Inflammatory macrophage treated with lipopolysaccharide for 1 hour (primary cell): ENCODE data around the gene GAB2.
A peak's percentile ranks its signal among the peaks of the same experiment; 100 is the strongest.

Experiments
- DNase-seq, 2 donors: peaks; one replicate each; pipeline ENCODE4 v3.0.0-alpha.2; 2020 to 2022

GAB2 gene

DNA sequence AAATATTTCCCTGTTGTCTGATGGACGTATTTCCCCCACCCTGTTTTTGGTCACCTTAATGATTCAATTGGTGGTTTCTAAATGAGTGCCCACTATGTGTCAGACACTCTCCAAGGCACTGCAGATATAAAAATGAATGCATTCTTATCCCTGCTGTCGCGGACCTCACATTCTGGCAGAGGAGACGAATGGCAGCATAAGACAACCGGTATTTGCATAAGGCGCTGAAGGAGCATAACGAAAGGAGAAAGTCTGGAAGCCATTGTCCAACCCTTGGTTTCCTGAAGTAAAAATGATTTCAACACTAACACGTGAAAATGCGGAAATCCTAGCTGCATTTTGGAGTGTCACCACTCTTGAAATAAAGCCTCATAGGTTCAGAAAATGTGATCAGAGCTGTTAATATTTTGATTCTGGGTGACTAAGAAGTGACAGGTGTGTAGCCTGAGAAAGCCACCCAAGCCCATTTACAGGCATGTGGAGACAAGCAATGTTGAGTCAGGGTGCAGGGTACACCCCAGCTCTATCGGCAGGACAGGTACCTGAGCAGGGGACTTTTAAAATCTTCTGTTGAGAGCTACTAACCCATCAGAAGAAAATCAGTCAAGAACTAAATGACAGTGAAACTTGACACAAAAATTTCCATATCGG, 10.1 kb upstream of the GAB2 start:
- DNase-seq, result peak; percentile 93 to 94

DNA sequence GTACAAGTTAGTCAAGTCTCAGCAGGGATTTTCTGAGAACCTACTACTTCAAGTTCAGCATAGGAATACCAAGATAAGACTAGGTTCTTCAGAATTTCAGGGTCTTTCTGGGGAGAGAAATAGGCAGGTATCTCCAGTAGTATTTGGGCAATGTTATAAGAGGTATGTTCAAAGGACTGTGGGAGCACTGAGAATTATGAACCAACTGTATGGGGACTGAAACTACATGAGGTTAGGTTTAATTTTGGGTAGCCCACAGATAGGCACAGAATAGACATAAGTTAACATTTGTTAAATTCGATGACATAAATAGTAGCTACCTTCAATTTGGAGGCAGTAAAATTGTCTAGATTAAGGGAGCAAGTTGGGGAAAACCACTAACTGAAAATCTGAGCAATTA, 9.2 kb upstream of the GAB2 start:
- DNase-seq, result no peak

DNA sequence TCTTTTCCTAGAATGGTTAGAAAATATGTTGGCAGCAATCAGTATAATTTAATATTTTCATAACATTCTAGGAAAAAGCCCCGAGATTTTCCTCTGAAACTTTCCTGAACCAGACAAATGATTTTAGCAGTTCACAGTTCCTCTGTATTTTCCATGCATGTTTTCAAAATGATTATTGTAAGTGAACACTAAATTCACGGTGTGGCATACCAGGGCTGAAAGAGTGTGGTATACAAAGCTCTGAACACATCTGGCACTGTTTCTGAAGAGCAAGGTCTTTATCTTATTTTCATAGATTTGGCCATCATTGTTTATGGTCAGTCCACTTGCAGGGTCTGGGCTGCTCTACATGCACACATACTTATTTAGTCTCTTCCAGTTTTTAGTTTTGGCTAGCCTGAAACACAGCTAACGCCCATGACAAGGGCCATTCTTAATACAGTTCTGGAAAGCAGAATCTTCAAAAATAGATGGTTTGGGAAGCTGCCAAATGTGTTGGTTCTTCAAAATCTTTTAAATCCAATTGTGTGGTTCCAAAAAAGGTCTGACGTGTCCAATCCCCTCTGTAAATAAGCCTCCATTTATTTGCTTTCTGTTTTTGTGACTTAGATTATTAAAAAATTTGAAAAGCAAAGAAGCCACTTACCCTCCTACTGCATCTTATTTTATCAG, 7.9 kb upstream of the GAB2 start:
- no peak for DNase-seq

DNA sequence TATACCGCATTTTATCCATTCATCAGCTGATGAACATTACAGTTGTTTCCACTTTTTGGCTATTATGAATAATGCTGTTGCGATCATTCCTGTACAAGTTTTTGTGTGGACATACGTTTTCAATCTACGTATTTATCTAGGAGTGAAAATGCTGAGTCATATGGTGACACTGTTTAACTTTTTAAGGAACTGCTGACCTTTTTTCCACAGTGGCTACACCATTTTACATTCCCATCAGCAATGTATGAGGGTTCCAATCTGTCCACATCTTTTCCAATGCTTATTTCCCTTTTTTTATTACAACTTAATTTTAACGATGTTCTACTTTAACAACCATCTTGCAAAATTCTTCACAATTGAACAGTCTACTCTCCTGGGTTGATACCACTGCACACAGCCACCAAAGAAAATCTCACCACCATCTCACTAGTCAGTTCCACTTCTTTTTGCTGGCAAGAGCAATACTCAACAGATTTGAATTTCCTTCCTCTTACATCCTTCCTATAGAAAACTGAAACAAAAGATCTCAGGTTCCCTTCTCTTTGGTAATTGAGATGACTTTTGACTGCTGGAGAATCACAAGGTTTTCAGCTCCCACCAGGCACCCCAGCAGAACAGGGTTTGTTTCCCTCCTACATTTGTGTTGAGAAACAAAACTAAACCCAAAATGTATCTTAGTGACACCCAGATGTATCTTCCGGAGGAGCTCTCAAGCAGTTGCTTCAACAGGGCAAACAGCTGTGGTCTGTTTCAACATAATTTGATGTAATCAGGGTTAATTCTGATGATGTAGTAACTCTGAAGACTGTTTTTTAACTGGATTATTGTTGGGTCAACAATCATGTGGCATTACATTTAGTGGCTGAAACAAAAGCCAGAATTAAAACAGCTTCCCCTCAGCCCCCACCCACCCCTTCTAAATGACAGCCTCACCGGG, 7.0 kb upstream of the GAB2 start:
- DNase-seq, result peak; percentile 96 to 99

DNA sequence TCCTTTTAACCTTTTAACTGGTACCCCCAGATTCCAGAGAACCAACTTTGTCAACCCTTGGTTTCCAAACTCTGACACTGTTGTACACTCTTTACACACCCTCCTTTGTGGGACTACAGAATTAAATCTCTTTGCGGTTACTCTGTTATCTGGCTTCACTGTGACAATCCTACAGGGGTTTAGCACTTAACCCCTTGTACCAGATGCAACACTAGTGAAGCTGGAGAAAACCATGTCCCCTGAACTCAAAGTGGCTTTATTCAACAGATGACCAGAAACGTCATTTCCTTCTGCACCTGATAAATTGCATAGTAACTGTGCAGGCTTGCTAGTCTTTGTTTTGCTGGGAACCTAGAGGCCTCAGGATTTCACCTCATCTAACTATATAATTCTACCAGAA, 5.6 kb upstream of the GAB2 start:
- DNase-seq, result no peak

DNA sequence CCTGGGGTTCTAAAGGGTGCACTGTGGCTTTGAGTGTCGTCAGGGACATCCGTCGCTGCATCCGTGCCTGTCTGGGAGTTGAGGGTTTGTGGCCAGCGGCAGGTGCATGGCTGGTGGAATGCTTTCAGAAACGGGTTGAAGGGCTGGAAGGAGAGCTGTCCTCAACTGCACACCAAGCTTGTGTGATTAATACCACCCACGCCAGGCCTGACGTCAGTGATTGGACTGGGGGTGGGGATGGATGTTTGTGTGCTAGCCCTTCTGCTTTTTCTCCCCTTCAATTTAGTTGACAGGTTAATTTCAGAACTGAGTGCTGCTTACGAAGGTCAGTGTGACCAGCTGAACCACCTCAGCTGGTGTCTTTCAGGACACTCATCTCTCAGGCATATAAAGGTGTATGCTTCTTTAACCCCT, 3.2 kb upstream of the GAB2 start:
- peak; percentile 93 to 99 for DNase-seq

DNA sequence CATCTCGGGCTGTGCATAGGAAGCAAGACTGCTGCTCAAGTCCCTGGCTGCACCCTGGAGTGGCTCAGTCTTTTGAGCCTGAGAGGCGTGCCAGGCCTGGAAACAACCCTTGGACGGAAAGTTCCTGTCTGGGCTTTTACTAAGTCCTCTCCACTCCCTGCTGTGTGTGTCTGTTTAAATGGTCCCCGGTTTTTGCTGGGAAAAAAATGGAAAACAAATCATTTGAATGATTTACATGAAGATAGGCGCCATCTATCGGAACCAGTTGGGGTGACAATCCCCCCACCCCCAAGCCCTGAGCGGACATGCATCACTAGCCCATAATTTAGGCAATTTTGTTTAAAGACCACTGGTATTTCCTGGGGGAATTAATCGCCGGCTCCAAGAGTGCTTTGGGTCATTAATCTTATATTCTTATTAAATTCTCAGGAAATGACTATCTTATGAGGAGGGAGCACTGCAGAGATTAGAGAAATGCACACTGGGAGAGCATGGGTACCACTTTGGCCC, 2.7 kb upstream of the GAB2 start:
- DNase-seq, result peak; percentile 71 to 79

DNA sequence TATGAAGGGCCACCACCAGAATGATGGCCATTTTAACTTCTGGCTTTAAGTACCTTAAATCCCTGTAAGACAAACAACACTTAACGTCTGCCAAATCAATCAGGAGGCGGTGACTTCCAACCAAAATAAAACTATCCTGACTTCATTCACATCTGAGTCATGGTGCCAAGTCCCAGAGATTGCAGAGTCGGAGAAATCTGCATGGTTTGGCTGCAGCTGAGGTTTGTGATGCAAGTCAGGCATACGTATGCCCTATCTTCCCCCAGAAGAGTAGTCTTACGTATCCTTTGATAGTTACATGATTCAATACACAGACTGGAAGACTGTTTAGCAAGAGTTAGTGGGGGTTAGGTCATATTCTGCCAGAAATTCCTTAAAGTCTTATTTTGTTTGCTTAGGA, 1.7 kb upstream of the GAB2 start:
- peak; percentile 94 to 98 for DNase-seq

DNA sequence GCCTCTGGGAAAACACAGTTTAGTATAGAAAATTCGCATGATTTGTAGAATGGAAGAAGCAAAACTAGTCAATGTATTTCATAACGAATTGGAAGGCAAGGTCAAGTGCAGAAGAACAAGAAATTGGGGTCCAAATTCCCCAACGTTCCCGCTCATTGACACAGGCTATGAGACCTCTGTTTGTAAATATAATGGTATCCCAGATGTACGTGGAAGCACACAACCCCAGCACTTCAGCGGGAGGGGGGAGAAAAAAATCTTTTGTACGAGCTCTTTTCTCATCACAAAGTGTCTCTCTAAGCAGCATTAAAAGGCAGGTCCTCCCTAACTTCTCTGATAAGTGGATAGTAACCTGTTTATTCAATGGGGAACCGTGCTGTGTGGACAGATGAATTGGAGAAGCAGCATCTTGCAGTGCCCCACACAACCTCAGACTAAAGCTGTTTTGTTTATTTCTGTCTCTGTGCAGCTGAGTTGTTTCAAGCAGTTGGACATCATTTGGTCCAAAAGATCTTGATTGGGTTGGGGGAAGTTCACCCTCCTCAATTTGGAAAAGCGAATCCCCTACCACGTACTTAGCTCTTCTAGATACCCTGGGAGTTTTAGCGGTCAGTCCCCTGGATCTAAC, 1.1 kb upstream of the GAB2 start:
- DNase-seq, result peak; percentile 41 to 49

DNA sequence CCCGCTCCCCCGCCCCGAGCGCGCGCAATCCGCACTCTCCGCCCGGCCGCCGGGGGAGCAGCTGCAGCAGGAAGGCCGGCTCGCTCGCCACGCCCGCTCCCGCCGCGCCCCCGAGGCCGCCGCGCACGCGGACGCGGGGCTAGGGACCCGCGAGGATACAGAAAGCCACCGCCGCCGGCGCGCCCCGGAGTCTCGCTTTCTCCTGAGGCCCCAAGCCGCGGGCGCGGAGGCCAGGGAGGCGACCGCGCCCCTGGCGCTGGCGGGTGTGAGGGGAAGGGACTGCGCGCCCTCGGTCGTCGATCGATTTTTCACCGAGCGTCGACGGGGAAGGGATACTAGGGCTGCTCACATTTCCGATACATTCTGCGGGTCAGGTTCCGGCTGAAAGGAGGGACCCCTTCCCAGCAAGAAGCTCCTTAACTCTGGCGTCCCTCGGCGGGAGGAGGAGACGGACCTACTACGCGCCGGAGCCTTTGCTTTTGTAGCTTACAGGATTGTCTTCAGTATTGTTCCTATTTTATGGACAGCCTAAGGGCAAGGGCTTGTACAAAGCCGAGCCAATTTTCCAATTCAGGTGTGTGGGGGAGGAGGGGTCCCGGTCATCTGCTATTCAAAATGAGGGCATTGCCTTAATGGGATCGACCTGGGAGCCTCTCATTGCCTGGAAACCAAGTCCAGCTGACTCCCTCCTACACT, 416 bp upstream of the GAB2 start:
- peak; percentile 73 to 83 for DNase-seq

DNA sequence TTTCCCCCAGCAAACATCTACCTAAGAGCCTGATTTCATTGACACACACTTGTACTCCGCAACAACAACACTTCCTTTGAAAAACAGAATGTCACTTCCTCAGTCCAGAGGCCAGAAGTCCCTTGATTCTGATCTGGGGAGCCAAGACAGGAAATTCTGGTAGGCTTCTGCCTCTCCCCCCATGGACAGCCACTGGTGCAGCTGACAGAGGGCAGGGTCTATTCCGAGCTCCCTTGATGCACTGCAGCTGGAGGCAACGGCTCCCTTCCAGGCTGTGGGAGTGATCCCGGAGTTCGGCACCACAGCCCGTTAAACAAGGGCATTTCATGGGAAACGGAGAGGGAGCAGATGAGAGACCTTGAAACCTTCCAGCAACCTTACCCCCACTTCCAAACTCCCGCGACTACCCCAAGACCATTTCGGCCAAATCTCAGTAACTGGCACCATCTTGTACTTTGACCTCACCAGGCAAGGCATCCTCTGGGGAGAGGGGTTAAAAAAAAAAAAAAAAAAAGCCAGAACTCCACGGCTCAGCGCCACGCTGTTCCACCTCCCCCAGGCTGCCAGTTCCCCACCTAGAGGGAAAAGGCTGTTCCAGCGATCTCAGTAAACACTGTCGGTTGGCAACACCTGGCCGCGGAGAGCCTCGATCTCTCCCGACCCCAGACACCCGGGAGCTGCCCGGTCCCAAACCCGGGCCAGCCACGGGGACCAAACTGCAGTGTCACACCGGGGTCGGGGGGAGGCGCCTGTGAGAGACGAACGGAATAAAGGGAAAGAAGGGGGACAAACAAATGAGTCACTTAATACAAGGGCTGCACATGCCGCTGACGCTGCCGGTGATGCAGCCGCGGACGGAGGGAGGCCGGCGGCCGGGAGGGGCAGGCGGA, 1.1 kb downstream of the GAB2 start:
- DNase-seq, result peak; percentile 94

DNA sequence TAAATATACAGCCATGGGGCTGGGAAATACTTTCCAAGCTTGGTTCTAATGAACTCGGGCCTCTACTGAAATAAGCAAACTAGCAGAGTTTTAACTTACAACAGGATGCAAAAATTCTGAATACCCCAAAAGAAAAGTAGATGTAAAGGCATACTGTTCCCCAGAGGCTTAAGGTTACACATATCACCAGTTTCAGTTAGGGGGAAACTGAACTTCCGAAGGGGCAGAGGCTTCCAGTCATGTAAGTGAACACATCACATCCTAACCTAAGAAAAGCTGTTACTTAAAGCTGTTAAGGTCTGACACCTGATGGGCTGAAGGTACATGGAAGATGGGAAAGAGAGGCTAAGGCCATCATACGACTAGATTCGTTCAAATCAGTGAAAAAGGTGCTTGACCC, 2.3 kb downstream of the GAB2 start:
- no peak for DNase-seq

DNA sequence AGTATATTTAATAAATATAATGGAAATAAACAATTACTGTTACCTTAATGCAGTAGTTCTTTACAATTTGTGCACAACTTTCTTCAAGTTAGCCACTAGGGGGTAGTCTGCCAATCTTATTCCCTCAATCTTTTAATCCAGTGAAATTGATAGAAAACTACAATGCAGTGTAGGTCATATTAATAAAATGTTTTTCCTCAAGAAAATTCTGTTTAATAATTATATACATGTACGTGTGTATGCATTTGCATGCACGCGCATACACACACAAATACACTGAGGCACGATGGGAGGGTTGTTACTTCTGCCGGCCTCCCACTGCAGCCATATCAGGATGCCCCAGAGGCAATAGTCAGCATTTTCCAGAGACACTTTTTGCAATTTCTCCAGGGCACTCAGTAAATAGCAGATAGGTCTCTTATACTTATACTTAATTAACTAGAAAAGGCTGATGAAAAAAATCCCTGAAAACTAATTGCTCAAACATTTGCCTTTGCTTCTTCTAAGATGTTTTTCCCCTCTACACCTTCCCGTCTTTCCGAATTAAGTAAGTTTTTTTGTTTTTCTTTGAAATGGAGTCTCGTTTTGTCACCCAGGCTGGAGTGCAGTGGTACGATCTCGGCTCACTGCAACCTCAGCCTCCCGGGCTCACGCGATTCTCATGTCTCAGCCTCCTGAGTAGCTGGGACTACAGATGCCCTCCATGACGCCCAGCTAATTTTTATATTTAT, 3.1 kb downstream of the GAB2 start:
- no peak for DNase-seq

DNA sequence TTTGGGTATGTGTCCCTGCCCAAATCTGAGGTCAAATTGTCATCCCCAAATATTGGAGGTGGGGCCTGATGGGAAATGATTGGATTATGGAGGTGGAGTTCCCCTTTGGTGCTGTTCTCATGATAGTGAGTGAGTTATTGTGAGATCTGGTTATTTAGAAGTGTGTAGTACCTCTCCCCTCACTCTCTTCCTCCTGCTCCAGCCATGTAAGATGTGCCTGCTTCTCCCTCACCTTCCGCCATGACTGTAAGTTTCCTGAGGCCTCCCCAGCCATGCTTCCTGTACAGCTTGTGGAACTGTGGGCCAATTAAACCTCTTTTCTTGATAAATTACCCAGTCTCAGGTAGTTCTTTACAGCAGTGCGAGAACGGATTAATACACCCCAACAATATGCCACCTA, 9.0 kb downstream of the GAB2 start:
- no peak for DNase-seq

DNA sequence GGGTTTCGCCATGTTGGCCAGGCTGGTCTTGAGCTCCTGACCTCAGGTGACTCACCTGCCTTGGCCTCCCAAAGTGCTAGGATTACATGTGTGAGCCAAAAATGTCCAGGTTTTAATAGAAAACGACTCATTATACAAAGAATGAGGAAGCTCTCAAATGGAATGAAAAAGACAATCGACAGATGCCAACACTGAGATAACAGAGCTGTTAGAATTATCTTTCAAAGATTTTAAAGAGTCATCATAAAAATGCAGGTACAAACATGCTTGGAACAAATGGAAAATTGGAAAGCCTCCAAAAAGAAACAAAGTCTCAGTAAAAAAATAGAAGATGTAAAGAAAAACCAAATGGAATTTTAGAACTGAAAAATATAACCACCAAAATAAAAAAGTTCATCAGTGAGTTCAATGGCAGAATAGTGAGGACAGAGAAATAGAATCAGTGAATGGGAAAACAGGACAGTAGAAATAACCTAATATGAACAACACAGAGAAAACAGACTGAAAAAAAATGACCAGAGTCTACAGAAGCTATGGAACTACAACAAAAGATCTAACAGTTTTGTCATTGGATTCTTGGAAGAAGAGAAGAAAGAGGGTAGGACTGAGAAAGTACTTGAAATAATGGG, 10.9 kb downstream of the GAB2 start:
- no peak for DNase-seq

DNA sequence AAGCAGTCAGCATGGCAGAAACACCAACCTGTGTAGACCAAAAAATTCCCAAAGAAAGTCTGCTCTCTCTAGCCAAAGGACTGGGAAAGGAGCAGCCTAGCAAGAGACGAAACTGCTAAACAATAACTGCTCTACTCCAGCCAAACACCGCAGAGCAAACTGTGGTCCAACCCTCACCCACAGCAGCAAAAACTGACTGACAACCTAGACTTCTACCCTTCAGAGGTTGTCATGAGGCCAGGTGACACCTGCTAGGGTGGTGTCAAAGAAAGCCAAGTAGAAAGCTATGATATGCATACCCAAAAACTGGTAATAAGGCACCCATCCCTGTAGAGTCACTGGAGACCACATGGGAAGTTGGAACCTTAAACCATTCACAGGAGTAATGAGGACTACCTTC, 11.8 kb downstream of the GAB2 start:
- no peak for DNase-seq

DNA sequence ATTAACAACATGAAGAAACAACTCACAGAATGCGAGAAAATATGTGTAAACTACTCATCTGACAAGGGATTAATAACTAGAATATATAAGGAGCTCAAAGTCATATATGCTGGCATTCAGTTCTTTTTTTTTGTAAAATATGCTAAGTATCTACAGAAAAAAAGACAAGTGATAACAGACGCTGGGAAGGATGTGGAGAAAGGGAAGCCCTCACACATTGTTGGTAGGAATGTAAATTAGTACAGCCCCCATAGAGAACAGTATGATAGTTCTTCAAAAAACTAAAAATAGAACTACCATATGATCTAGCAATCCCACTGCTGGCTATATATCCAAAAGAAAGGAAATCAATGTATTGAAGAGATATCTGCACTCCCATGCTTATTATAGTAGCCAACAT, 13.8 kb downstream of the GAB2 start:
- no peak for DNase-seq

DNA sequence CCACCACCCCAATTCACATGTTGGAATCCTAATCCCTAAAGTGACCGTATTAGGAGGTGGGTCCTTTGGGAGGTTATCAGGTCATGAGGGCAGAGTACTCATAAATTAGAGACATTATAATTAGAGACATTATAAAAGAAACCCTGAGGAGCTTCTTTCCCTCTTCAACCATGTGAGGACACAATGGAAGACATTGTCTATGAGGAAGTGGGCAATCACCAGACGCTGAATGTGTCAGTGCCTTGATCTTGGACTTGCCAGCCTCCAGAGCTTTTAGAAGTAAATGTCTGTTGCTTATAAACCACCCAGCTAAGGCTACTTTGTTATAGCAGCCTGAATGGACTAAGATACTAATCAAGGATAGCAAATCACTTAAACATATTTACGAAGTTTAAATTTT, 14.8 kb downstream of the GAB2 start:
- DNase-seq, result peak in 1 of 2 donors; percentile 38

DNA sequence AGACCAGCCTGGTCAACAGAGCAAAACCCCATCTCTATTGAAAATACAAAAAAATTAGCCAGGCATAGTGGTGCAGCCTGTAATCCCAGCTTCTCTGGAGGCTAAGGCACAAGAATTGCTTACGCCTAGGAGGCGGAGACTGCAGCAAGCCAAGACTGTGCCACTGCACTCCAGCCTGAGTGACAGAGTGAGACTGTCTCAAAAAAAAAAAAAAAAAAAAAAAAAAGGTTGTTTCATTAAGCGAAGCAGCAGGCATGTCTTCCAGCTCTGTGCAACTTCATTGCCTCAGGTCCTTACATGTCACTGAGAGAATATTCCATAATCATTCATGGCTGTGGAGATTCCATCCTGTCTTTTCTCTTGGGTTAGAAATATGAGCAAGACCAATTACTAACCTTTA, 16.9 kb downstream of the GAB2 start:
- DNase-seq, result no peak

DNA sequence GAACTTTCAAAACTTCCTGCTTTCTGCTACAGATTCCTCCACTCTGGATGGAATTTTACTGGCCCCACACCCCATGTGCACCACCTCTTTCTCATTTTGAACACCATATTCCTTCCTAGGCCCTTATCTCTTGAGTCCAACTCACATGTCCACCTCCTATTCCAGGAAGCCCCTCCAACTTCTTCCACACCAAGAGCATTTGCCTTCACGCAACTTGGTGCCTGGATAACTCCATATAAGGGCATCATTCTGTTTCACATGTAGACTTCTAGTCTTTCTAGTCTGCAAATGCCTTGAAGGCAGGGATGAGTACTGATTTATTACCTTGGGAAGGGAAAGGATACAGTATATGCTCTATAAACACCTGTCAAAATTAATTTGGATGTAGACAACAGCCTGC, 17.5 kb downstream of the GAB2 start:
- DNase-seq, result no peak
